C4-2B (cell line): Measurements from ENCODE around the gene AKT1S1.

ENCODE experiments used
- H3K27ac ChIP-seq: fragments of 450-650 bp; 2 replicates; pipeline ENCODE4 v1.5.1; 2017
- ZFX ChIP-seq: fragments of 450-650 bp; IDR thresholded peaks from 2 replicates; pipeline ENCODE4 v1.6.1; 2017
- TF ChIP-seq, protein P1 (sequence below): fragments of 450-650 bp; conservative IDR thresholded peaks from 2 replicates; pipeline ENCODE4 v1.5.1; 2017; ENCODE audit warnings: mild to moderate bottlenecking

The AKT1S1 gene

DNA sequence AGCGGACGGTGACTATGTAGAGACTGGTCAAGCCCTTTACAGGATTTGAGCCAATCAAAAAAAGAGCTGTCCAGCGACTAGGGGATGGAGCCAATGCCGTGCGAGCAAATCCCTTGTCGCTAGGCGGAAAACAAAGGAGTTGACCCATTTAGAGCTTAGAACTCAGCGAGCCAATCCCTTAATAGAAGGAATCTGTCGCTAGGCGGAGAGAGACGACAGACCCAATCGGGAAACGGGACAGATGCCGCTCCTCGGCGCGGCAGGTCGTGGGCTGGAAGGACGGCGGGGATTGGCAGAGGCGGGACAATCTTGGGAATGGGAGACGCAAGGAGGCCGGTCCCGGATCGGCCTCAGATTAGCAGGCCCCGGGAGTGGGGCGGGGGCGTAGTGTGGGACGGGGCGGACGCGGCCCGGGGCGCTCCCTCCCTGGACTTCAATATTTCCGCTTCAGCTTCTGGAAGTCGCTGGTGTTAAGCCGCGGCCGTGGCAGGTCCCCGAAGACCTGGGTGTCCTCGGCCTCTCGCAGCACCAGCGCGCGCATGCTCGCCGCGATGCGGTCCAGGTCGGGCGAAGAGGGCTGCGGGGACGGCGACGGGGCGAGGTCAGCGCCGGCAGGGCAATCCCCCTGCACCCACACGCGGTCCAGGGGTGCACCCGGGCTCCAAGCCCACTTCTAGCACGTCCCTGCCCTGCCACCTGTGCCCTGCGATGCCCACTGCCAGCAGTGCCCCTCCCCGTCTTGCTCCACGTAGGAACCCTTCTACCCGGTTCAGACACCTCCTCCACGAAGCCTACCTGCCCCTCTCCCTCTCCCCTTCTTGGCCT lies 7.5 kb downstream of the AKT1S1 start:
- peak; percentile 75; the same call in 1 of the 2 replicates for TF ChIP-seq ZFX
- TF ChIP-seq, protein P1, sequence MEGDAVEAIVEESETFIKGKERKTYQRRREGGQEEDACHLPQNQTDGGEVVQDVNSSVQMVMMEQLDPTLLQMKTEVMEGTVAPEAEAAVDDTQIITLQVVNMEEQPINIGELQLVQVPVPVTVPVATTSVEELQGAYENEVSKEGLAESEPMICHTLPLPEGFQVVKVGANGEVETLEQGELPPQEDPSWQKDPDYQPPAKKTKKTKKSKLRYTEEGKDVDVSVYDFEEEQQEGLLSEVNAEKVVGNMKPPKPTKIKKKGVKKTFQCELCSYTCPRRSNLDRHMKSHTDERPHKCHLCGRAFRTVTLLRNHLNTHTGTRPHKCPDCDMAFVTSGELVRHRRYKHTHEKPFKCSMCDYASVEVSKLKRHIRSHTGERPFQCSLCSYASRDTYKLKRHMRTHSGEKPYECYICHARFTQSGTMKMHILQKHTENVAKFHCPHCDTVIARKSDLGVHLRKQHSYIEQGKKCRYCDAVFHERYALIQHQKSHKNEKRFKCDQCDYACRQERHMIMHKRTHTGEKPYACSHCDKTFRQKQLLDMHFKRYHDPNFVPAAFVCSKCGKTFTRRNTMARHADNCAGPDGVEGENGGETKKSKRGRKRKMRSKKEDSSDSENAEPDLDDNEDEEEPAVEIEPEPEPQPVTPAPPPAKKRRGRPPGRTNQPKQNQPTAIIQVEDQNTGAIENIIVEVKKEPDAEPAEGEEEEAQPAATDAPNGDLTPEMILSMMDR = no peak
- H3K27ac ChIP-seq = peak overlapping the region; percentile 96

DNA sequence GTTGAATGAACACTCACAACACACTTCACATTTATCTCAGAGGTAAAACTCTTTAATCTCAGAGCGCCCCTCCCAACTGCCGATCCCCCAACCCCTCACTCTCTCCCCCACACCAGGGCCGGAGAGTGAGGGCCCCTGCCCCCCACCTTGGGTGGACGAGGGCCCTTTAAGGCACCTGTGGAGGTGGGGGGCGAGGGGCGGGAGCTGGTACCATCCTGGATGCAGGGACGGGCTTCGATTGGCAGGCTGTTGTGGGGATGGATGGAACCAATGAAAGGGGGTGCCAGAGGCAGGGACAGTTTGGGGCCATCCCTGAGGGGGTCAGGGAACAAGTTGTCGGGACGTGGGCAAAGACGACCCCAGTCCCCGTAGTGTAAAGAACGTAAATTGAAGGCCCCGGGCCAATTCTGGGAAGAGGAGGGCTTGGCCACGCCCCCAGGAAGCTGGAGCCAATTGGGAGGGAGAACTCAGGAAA lies 8.1 kb downstream of the AKT1S1 start:
- peak overlapping the region; percentile 96 for H3K27ac ChIP-seq
- TF ChIP-seq ZFX = no peak
- TF ChIP-seq, protein P1 = no peak

DNA sequence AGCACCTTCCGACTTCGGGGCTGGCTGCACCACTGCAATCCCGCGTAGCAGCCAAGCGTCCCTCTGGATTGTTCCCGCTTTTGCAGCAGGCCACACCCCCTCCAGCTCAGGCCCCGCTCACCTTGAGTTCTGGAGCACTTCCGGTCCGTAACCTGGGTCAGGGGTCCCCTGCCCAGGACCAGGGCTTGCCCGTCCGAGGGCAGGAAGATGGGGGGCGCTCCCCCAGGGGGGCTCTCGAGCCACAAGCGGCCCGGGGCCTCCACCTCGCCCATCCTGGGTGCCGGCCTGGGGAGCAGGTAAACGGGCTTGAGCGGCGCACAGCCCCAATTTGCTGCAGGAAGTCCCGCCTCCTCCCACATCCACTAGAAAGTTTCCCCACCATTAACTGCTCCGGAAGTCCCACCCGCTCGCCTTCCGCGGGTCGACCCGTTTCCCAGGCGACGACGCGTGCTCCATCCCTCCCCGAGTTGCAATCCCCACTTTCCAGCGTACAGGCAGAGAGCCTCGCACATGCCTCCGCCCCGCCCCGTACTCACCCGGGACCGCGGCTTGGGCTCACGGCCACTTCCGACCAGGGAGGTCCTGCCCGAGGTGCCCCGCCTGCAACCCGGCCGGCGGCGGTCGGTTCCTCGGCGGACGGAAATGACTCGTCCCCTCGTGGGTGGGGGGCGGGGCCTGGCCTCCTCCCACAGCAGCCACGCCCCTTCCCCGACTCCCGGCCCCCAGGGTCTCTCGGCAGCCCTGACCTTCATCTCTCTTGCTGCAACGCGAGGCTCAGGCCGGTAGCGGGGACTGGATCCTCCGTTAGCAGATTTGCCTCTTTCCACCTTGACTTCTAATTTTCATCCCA lies 10.0 kb downstream of the AKT1S1 start, which contains the start of gene PNKP:
PNKP (minus strand) TSS at position 644 of the 850 bp plus-strand sequence; CDS start at position 272, 372 bp downstream.
- H3K27ac ChIP-seq = peak within 1 kb of the TSS; percentile 96
- TF ChIP-seq, protein P1 = no peak
- peak; percentile 64; the same call in 1 of the 2 replicates for TF ChIP-seq ZFX

DNA sequence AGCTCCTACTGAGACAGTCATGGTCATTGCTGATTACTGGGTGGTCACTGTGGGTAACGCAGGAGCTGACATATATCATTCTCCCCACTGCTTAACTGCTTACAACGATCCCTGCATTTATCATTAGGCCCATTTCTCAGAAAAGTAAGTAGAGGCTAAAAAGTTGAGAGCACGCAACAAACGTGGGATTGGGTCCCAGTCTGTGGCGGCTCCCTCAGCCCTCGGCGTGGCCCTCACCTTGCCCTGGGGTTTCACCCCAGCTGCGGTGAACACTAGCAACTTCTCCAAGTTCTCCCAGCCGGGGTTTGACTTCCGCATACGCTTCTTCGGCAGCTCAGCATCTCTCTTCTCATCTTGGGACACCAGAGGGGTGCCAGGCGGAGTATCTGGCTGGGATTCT lies 12.3 kb downstream of the AKT1S1 start:
- H3K27ac ChIP-seq = peak overlapping the region; percentile 96; the same call in 1 of the 2 replicates
- TF ChIP-seq, protein P1 = no peak
- no peak for TF ChIP-seq ZFX

DNA sequence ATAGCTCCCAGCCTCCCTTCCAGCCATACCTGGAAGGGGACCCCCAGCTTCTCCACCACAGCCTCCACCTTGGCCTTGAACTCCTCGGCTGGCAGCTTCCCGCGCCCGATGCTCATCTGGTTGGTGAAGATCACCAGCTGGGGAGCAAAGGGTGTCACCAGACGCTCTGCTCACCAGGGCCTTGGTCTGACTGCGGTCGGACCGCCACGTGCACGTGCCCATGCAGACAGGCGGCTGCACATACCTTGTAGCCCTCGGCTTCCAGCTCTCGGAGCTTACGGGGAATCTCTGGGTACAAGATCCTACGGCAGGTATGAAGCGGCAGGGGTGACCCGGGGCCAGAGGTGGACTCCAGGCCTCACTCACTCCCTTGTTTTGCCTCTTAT lies 13.2 kb downstream of the AKT1S1 start:
- TF ChIP-seq, protein P1 = no peak
- no peak for TF ChIP-seq ZFX
- H3K27ac ChIP-seq = no peak overlapping the region

DNA sequence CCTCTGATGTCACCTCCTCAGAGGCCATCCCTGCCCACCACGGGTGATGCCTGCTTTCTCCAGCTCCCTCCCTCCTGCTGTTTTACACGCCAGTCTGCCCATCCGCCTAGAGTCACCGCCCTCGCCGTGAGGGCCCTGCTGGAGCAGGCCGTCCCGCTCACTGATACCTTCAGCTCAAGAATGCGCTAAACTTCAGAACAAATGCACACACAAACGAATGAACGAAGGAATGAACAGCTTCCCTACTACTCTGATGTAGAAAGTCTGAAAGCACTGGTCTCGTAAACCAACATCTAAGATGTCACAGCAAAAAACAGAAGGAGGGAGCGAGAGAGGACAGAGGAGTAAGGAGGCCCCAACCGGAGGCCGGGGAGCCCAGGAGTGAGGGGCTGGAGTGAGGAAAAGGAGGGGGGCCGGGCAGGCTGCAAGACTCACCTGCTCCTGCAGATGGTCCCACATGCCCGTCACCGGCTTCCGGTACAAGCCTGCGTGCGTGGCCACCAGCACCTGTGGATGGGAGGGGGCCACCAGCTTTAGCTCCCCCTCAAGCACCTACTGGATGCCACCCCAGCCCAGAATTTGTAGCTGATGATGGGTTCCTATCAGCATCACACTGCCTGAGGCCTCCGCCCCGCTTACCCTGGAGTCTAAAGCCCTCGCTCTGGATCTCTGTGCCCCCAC lies 13.8 kb downstream of the AKT1S1 start:
- no peak overlapping the region for H3K27ac ChIP-seq
- TF ChIP-seq ZFX = no peak
- TF ChIP-seq, protein P1 = no peak
